HepG2 (cell line): ENCODE data around the gene ATP2C2.

Experiments
- PTBP1 ChIP-seq: fragments of 200-400 bp; formaldehyde crosslinking; IDR thresholded peaks from 2 replicates; pipeline ENCODE4 v1.6.1; 2018; ENCODE audit warnings: low read length, low read depth; ENCODE audit not compliant: poor library complexity, severe bottlenecking
- TBP ChIP-seq: sonication (generic); formaldehyde crosslinking; IDR thresholded peaks from 2 replicates; pipeline ENCODE4 v1.5.0; 2020; ENCODE audit warnings: missing genetic modification reagents
- XBP1 ChIP-seq: sonication (generic); formaldehyde crosslinking; IDR thresholded peaks from 2 replicates; pipeline ENCODE4 v1.5.0; 2020; ENCODE audit warnings: missing genetic modification reagents
- ZNF589 ChIP-seq: sonication (generic); formaldehyde crosslinking; conservative IDR thresholded peaks from 2 replicates; pipeline ENCODE4 v1.8.0; 2022; ENCODE audit warnings: mild to moderate bottlenecking, moderate library complexity, missing genetic modification reagents
- TF ChIP-seq, protein P1 (sequence below): sonication (generic); formaldehyde crosslinking; IDR thresholded peaks from 2 replicates; pipeline ENCODE4 v1.4.0; 2020; ENCODE audit warnings: missing genetic modification reagents
- TF ChIP-seq, protein P2 (sequence below), 2 experiments: IDR thresholded peaks; 2 replicates each; pipeline ENCODE4 v1.6.1; 2011 to 2012; ENCODE audit warnings: low read length in 2 of 2, borderline replicate concordance in 1 of 2, low read depth in 1 of 2, mild to moderate bottlenecking in 1 of 2, moderate library complexity in 1 of 2
- TF ChIP-seq, protein P3 (sequence below): sonication (generic); formaldehyde crosslinking; IDR thresholded peaks from 2 replicates; pipeline ENCODE4 v1.4.0; 2020; ENCODE audit warnings: missing genetic modification reagents
- TF ChIP-seq, protein P4 (sequence below): sonication (generic); formaldehyde crosslinking; IDR thresholded peaks from 2 replicates; pipeline ENCODE4 v1.5.0; 2020; ENCODE audit warnings: mild to moderate bottlenecking, missing genetic modification reagents, moderate library complexity
- TF ChIP-seq, protein P5 (sequence below): sonication (generic); formaldehyde crosslinking; IDR thresholded peaks from 2 replicates; pipeline ENCODE4 v1.5.0; 2020; ENCODE audit warnings: mild to moderate bottlenecking, missing genetic modification reagents

DNA sequence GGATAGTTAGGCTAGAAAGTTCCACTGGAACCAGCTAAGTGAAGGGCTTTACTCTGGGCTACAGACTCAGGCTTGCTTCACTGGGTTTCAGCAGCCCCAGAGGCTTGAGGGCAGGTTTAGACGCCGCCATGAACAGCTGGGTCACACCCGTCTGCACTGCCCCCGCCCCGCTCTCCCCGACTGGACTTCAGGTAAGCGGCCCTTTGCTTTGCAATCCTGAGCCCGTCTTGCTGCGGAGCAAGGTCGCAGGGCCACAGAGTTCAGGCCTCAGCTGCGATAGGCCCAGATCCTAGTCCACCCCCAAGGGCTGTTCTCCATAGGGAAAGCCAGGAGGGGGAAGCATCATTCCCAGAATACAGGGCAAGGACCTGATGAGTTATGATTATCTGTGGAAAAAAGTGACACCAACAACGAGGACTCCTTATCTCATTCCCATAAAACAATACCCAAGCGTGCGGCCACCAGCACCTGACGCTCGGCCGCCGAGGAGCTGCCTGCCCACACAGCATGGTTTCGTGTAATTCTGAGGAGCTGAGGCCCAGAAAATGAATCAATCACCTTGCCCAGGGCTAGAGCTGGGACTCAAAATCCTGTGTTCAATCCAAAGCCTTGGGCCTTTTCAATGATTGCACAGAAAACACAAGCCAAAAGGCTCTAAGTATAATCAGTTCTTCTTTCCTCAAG is 115.7 kb downstream of the ATP2C2 start:
- no peak for TF ChIP-seq ZNF589
- no peak for TF ChIP-seq TBP
- TF ChIP-seq, protein P1, sequence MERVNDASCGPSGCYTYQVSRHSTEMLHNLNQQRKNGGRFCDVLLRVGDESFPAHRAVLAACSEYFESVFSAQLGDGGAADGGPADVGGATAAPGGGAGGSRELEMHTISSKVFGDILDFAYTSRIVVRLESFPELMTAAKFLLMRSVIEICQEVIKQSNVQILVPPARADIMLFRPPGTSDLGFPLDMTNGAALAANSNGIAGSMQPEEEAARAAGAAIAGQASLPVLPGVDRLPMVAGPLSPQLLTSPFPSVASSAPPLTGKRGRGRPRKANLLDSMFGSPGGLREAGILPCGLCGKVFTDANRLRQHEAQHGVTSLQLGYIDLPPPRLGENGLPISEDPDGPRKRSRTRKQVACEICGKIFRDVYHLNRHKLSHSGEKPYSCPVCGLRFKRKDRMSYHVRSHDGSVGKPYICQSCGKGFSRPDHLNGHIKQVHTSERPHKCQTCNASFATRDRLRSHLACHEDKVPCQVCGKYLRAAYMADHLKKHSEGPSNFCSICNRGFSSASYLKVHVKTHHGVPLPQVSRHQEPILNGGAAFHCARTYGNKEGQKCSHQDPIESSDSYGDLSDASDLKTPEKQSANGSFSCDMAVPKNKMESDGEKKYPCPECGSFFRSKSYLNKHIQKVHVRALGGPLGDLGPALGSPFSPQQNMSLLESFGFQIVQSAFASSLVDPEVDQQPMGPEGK (CRISPR knock-in tag) = no peak
- TF ChIP-seq, protein P2, sequence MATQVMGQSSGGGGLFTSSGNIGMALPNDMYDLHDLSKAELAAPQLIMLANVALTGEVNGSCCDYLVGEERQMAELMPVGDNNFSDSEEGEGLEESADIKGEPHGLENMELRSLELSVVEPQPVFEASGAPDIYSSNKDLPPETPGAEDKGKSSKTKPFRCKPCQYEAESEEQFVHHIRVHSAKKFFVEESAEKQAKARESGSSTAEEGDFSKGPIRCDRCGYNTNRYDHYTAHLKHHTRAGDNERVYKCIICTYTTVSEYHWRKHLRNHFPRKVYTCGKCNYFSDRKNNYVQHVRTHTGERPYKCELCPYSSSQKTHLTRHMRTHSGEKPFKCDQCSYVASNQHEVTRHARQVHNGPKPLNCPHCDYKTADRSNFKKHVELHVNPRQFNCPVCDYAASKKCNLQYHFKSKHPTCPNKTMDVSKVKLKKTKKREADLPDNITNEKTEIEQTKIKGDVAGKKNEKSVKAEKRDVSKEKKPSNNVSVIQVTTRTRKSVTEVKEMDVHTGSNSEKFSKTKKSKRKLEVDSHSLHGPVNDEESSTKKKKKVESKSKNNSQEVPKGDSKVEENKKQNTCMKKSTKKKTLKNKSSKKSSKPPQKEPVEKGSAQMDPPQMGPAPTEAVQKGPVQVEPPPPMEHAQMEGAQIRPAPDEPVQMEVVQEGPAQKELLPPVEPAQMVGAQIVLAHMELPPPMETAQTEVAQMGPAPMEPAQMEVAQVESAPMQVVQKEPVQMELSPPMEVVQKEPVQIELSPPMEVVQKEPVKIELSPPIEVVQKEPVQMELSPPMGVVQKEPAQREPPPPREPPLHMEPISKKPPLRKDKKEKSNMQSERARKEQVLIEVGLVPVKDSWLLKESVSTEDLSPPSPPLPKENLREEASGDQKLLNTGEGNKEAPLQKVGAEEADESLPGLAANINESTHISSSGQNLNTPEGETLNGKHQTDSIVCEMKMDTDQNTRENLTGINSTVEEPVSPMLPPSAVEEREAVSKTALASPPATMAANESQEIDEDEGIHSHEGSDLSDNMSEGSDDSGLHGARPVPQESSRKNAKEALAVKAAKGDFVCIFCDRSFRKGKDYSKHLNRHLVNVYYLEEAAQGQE (IDR thresholded peaks at IDR 0.05; ENCODE audit: borderline replicate concordance in 1 of 2, low read depth in 1 of 2, low read length in 2 of 2) = no peak
- TF ChIP-seq, protein P3, sequence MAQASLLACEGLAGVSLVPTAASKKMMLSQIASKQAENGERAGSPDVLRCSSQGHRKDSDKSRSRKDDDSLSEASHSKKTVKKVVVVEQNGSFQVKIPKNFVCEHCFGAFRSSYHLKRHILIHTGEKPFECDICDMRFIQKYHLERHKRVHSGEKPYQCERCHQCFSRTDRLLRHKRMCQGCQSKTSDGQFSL = no peak
- no peak for TF ChIP-seq PTBP1
- TF ChIP-seq, protein P4, sequence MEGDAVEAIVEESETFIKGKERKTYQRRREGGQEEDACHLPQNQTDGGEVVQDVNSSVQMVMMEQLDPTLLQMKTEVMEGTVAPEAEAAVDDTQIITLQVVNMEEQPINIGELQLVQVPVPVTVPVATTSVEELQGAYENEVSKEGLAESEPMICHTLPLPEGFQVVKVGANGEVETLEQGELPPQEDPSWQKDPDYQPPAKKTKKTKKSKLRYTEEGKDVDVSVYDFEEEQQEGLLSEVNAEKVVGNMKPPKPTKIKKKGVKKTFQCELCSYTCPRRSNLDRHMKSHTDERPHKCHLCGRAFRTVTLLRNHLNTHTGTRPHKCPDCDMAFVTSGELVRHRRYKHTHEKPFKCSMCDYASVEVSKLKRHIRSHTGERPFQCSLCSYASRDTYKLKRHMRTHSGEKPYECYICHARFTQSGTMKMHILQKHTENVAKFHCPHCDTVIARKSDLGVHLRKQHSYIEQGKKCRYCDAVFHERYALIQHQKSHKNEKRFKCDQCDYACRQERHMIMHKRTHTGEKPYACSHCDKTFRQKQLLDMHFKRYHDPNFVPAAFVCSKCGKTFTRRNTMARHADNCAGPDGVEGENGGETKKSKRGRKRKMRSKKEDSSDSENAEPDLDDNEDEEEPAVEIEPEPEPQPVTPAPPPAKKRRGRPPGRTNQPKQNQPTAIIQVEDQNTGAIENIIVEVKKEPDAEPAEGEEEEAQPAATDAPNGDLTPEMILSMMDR (CRISPR knock-in tag) = no peak
- no peak for TF ChIP-seq XBP1 (CRISPR knock-in tag)
- TF ChIP-seq, protein P5, sequence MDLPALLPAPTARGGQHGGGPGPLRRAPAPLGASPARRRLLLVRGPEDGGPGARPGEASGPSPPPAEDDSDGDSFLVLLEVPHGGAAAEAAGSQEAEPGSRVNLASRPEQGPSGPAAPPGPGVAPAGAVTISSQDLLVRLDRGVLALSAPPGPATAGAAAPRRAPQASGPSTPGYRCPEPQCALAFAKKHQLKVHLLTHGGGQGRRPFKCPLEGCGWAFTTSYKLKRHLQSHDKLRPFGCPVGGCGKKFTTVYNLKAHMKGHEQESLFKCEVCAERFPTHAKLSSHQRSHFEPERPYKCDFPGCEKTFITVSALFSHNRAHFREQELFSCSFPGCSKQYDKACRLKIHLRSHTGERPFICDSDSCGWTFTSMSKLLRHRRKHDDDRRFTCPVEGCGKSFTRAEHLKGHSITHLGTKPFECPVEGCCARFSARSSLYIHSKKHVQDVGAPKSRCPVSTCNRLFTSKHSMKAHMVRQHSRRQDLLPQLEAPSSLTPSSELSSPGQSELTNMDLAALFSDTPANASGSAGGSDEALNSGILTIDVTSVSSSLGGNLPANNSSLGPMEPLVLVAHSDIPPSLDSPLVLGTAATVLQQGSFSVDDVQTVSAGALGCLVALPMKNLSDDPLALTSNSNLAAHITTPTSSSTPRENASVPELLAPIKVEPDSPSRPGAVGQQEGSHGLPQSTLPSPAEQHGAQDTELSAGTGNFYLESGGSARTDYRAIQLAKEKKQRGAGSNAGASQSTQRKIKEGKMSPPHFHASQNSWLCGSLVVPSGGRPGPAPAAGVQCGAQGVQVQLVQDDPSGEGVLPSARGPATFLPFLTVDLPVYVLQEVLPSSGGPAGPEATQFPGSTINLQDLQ (CRISPR knock-in tag) = no peak
